ENCODE results near the gene MTUS2.

Gene MTUS2

DNA sequence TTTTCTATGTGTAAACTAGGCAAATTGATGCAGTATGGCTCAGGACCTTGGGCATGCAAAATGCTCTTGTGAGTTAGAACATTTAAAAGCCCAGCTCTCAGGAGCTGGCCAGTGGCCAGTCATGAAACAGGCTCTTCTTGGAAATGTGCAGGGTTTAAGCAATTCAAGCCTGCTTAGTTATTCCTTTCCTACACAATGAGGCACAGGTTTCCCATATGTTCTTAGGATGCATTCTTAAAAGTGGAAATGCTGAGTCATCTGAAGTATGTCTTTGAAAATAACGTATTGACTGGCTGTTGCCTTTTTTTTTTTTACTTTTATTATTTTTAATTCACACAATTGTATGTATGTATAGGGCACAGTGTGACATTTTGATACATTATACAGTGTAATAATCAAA, 474.7 kb downstream of the MTUS2 start:
- Histone ChIP-seq H3K4me1 (no peaks in the 10 kb centered on the region), H3K36me3 (no peaks in the 10 kb centered on the region), H3K4me3 (no peak overlapping the region), H3K27ac (no peak overlapping the region), H3K9me3 (no peaks in the 10 kb centered on the region), H3K27me3 (no peaks in the 10 kb centered on the region)
- no peak for DNase-seq
- intact Hi-C loops (cut with DNase I; ENCODE audit: low total_unique reads), result no loop called here
- TF ChIP-seq, protein P1, sequence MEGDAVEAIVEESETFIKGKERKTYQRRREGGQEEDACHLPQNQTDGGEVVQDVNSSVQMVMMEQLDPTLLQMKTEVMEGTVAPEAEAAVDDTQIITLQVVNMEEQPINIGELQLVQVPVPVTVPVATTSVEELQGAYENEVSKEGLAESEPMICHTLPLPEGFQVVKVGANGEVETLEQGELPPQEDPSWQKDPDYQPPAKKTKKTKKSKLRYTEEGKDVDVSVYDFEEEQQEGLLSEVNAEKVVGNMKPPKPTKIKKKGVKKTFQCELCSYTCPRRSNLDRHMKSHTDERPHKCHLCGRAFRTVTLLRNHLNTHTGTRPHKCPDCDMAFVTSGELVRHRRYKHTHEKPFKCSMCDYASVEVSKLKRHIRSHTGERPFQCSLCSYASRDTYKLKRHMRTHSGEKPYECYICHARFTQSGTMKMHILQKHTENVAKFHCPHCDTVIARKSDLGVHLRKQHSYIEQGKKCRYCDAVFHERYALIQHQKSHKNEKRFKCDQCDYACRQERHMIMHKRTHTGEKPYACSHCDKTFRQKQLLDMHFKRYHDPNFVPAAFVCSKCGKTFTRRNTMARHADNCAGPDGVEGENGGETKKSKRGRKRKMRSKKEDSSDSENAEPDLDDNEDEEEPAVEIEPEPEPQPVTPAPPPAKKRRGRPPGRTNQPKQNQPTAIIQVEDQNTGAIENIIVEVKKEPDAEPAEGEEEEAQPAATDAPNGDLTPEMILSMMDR (IDR thresholded peaks at IDR 0.05), result no peak

DNA sequence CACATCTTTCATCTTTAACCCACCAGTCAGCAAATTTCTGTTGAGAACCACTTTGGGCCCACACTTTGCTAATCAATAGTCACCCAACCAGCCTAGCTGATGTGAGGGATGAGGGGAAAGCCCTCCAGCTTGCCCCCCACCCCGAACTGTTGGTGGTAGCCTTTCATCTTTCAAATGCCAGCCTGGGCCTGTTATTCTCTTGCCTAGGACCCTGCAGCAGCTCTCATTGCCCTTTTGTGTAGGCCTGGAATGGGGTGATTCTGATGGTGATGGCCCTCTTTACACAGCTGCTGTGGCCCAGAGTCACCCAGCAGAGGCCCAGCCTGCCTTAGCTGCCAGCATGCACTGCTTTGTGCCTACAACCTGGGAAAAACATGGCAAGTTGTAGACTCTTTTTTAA, 480.9 kb downstream of the MTUS2 start:
- Histone ChIP-seq H3K27ac (no peak overlapping the region), H3K36me3 (no peaks in the 10 kb centered on the region), H3K4me3 (no peak overlapping the region), H3K4me1 (no peaks in the 10 kb centered on the region), H3K27me3 (no peaks in the 10 kb centered on the region), H3K9me3 (peaks cover 0 to 10% (median 0%) of the 10 kb centered on the region in 3 donors)
- DNase-seq, result no peak
- TF ChIP-seq, protein P1 (IDR thresholded peaks at IDR 0.05), result no peak
- intact Hi-C loops (cut with DNase I; ENCODE audit: low total_unique reads), result no loop called here

DNA sequence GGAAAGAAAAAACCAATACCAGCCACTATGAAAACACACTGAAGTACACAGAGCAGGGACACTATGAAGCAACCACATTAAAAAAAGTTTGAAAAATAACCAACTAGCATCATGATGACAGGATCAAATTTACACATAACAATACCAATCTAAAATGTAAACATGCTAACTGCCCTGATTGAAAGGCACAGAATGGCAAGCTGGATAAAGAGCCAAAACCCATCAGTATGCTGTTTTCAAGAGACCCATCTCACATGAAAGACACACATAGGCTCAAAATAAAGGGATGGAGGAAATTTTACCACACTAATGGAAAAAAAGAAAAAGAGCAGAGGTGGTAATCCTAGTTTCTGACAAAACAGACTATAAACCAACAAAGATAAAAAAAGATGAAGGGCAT, 484.0 kb downstream of the MTUS2 start:
- no peaks in the 10 kb centered on the region for H3K4me1 ChIP-seq
- intact Hi-C loops (cut with DNase I; ENCODE audit: low total_unique reads), result no loop called here

DNA sequence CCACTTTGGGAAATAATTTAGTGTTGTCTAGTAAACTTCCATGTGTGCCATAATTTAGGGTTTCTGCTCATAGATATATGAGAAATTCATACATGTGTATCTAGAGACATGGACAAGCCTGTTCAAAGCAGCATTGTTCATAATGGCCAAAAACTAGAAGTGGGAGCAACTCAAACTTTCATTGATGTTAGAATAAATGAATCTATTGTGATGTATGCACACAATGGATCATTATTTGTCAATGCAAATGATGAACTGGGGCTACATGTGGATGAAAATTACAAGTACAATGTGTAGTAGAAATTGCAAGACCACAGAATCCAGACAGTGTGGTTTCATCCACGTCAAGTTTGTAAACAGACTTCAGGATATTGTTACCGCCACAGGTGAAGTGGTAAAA, 490.7 kb downstream of the MTUS2 start:
- Histone ChIP-seq H3K36me3 (no peaks in the 10 kb centered on the region), H3K27me3 (no peaks in the 10 kb centered on the region), H3K4me3 (no peak overlapping the region), H3K27ac (no peak overlapping the region), H3K4me1 (no peaks in the 10 kb centered on the region), H3K9me3 (peaks cover 0 to 10% (median 9%) of the 10 kb centered on the region in 3 donors)
- intact Hi-C loops (cut with DNase I; ENCODE audit: low total_unique reads), result no loop called here
- TF ChIP-seq, protein P1 (IDR thresholded peaks at IDR 0.05), result no peak
- no peak for DNase-seq

More for the DNA sequence above, 484.0 kb downstream of the MTUS2 start:
- TF ChIP-seq, protein P1 (IDR thresholded peaks at IDR 0.05), result no peak
- H3K27me3 ChIP-seq, result no peaks in the 10 kb centered on the region
- H3K27ac ChIP-seq, result no peak overlapping the region
- no peaks in the 10 kb centered on the region for H3K36me3 ChIP-seq
- H3K9me3 ChIP-seq, result peaks cover 0 to 21% (median 9%) of the 10 kb centered on the region in 3 donors
- H3K4me3 ChIP-seq, result no peak overlapping the region
- no peak for DNase-seq

DNA sequence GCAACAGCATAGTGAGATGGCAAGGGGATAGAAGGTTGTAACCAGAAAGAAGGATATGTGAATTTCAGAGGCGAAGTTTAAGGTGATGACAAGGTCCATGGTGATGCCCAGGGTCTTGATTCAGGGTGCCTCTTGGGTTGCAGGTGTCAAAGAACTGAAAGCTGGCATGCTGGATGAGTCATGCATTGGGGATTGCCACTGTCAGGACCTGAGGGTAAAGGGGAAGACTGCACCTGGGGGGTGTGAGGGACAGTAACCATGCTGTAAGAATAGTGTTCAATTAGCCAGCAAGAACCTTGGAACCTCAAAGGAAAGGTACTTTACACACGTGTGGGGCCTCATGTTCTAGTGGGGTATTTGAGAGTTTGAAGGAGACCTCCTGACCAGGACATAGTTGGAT, 495.7 kb downstream of the MTUS2 start:
- H3K4me1 ChIP-seq, result no peaks in the 10 kb centered on the region
- TF ChIP-seq, protein P1 (IDR thresholded peaks at IDR 0.05), result no peak
- H3K27me3 ChIP-seq, result no peaks in the 10 kb centered on the region
- intact Hi-C loops (cut with DNase I; ENCODE audit: low total_unique reads), result no loop called here
- no peak overlapping the region for H3K4me3 ChIP-seq
- H3K27ac ChIP-seq, result no peak overlapping the region
- DNase-seq, result no peak
- H3K9me3 ChIP-seq, result no peaks in the 10 kb centered on the region
- no peaks in the 10 kb centered on the region for H3K36me3 ChIP-seq

DNA sequence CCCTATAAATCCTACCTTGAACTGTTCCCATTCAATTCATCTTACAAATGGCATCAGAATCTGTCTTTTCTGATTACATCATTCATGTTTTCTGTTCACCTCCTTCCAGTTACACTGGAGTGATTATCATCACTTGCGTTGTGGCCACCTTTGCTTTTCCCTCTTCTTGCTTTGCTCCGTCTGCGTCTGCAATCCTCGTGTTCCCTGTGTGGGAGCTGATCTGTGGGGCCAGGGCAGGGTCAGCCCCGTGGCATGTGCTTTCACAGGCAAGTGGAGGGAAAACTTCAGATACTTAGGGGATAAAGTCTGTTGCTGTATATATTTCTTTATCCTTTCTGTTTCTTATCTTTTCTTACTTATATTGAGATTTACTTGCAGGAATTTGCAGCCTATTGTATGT, 497.7 kb downstream of the MTUS2 start:
- intact Hi-C loops (cut with DNase I; ENCODE audit: low total_unique reads), result no loop called here
- no peak for DNase-seq
- no peak overlapping the region for H3K4me3 ChIP-seq
- H3K27ac ChIP-seq, result no peak overlapping the region
- no peaks in the 10 kb centered on the region for H3K27me3 ChIP-seq
- H3K4me1 ChIP-seq, result no peaks in the 10 kb centered on the region
- no peaks in the 10 kb centered on the region for H3K36me3 ChIP-seq
- no peaks in the 10 kb centered on the region for H3K9me3 ChIP-seq
- TF ChIP-seq, protein P1 (IDR thresholded peaks at IDR 0.05), result no peak

Data from tibial artery (tissue), 4 donors.